ENCODE data around the gene PIK3AP1.
"Not testable (repeated sequence)": the region's sequence is repeated elsewhere in the genome, so short reads cannot be mapped to it uniquely, and the experiment has no call there.

The PIK3AP1 gene

DNA sequence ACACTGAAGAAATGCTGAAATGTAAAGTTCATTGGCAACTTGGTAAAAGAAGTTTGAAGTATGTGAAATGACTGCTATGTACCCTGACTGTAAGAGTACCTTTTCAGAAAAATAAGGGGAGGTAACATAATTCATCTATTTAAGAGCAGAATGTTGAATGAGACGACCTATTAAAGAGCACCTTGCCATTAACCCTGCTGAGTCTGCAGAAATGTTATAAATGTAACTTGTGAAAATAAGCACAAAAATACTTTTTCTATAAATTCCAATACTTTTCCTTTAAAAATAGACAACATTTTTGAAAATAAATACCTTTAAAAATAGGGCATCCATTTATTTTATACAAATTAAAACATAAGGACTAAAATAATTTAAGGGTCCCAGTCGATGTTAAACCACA, 141.2 kb downstream of the PIK3AP1 start:
- no peak for DNase-seq (ENCODE audit: extremely low read depth, low read depth)
- no peak for TF ChIP-seq CTCF (IDR thresholded peaks at IDR 0.05; ENCODE audit: low read depth, low read length, missing control alignments)

DNA sequence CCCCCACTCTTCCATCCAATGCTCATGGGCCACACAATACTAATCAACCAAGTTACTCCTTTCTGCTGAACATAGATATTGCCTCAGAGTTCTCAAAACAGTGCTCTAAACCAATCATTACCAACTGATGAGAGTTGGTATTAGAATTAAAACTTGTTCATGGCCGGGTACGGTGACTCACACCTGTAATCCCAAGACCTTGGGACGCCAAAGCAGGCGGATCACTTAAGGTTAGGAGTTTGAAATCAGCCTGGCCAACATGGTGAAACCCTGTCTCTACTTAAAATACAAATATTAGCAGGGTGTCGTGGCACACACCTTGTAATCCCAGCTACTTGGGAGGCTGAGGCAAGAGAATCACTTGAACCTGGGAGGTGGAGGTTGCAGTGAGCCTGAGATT, 141.7 kb downstream of the PIK3AP1 start:
- no peak for DNase-seq (ENCODE audit: extremely low read depth, low read depth)
- TF ChIP-seq CTCF (IDR thresholded peaks at IDR 0.05; ENCODE audit: low read depth, low read length, missing control alignments): no peak
- H3K4me3 ChIP-seq (replicated peaks; ENCODE audit: low read depth, low read length): no peak overlapping the region

More for the DNA sequence above, 141.2 kb downstream of the PIK3AP1 start:
- no peak overlapping the region for H3K4me3 ChIP-seq (replicated peaks; ENCODE audit: low read depth, low read length)

DNA sequence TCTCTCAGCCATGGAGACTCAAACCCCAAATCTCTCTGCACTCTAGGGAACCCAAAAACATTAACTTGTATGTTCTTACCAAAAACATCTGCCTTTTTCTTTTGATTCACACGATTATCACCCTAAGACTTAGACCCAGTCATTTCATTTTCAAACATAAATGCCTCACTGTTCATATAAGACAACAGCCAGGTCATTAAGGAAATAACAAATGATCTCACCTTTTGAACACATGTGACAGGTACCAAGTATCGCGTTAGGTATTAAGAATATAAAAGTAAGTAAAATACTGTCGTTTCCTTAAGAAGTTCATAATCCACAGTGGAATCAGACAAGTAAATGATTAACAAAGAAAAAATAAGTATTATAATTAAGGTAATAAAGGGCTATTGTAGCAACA, 142.3 kb downstream of the PIK3AP1 start:
- no peak for TF ChIP-seq CTCF (IDR thresholded peaks at IDR 0.05; ENCODE audit: low read depth, low read length, missing control alignments)
- no peak for DNase-seq (ENCODE audit: extremely low read depth, low read depth)
- no peak overlapping the region for H3K4me3 ChIP-seq (replicated peaks; ENCODE audit: low read depth, low read length)

DNA sequence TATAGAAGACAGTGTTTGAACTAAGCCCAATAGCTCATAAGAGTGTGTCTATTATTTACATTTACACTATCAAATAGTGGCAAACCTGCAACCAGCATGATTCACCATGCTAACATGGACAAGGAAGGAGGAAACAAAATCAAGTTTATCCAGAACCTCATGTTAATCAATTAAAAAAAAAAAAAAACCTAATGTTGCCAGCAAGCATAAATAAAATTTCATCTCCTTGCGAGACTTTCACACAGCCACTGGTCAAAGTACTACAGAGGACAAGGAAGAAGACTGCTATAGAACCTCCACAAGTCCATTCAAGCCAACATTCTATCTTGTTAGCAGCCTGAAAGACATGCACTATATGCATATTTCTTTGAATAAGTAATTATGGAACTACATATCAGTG, 143.2 kb downstream of the PIK3AP1 start:
- no peak overlapping the region for H3K4me3 ChIP-seq (replicated peaks; ENCODE audit: low read depth, low read length)
- TF ChIP-seq CTCF (IDR thresholded peaks at IDR 0.05; ENCODE audit: low read depth, low read length, missing control alignments): no peak
- DNase-seq (ENCODE audit: extremely low read depth, low read depth): no peak

DNA sequence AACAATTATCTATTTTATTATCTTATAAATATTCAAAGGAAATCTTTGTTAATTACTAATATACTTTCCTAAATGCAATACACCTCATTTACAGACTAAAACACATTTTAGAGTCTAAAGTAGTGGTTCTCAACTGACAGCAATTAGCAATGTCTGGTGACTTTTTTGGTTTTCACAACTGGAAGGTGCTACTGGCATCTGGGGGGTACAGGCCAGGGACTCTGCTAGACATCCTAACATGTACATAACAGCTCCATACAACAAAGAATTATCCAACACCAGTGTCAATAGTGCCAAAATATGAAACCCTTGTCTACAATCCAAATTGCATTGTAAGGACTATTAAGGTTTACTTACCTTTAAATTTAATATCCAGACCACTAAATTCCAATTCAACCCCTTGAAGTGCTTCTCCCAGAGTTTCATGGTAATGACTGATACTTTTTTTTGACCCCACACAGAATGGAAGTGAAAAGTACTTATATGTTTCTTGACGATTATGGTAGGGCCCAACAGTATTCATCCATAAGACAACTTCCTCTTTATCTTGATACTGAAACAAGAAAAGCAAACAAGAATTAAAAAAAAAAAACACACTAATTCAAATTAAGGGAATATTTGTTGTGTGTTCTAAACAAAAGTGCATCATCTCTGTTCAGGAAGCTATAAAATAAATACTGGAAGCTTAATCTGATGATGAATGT, 143.9 kb downstream of the PIK3AP1 start:
- H3K4me3 ChIP-seq (replicated peaks; ENCODE audit: low read depth, low read length): no peak overlapping the region
- DNase-seq (ENCODE audit: extremely low read depth, low read depth): no peak
- no peak for TF ChIP-seq CTCF (IDR thresholded peaks at IDR 0.05; ENCODE audit: low read depth, low read length, missing control alignments)

DNA sequence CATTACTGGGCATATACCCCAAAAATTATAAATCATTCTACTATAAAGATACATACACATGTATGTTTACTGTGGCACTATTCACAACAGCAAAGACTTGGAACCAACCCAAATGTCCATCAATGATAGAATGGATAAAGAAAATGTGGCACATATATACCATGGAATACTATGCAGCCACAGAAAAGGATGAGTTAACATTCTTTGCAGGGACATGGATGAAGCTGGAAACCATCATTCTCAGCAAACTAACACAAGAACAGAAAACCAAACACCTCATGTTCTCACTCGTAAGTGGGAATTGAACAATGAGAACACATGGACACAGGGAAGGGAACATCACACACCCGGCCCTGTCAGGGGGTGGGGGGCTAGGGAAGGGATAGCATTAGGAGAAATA, 145.8 kb downstream of the PIK3AP1 start:
- not testable (repeated sequence) for H3K4me3 ChIP-seq (replicated peaks; ENCODE audit: low read depth, low read length)

DNA sequence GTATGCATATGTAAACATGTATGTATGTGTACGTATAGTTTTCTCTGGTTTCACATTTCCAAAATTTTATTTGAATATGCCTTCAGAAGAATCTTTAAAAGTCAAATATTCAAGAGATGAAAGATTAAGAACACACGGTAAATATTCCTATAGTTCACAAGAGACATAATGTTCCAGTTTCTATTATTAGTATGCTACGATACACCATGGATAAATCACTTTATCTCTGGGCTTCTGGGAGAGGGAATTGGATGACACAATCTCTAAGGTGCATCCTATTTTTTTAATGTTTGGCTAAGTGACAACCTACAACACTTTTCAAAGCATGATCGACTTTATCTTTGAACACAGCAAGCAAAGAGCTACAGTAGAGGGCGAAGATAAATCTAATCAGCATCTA, 147.3 kb downstream of the PIK3AP1 start:
- no peak overlapping the region for H3K4me3 ChIP-seq (replicated peaks; ENCODE audit: low read depth, low read length)
- no peak for TF ChIP-seq CTCF (IDR thresholded peaks at IDR 0.05; ENCODE audit: low read depth, low read length, missing control alignments)
- DNase-seq (ENCODE audit: extremely low read depth, low read depth): no peak

More for the DNA sequence above, 145.8 kb downstream of the PIK3AP1 start:
- not testable (repeated sequence) for DNase-seq (ENCODE audit: extremely low read depth, low read depth)

Measured in HFF-Myc (cell line).